Measurements from ENCODE around the gene RAMAC. TPM values are rescaled to one million over a fixed set of nuclear protein-coding genes. Genes with fewer than 3 reads are reported as not detected.

RAMAC gene
- total RNA-seq, 1 donor from 2014 or later: 23.6 TPM

- no peak overlapping the region for H3K4me3 Mint-ChIP-seq (ENCODE audit: unreplicated experiment)
- peaks cover 7% of the 10 kb centered on the region for H3K36me3 Mint-ChIP-seq (ENCODE audit: low read depth, unreplicated experiment)
- H3K27me3 Mint-ChIP-seq (ENCODE audit: unreplicated experiment): peaks cover 4% of the 10 kb centered on the region
- H3K27ac Mint-ChIP-seq (ENCODE audit: unreplicated experiment): no peak overlapping the region
- H3K4me1 Mint-ChIP-seq (ENCODE audit: unreplicated experiment): peaks cover 10% of the 10 kb centered on the region
- H3K9me3 Mint-ChIP-seq (ENCODE audit: unreplicated experiment): no peaks in the 10 kb centered on the region
- no peak for DNase-seq (ENCODE audit: low spot score)
- TF ChIP-seq, protein P1, sequence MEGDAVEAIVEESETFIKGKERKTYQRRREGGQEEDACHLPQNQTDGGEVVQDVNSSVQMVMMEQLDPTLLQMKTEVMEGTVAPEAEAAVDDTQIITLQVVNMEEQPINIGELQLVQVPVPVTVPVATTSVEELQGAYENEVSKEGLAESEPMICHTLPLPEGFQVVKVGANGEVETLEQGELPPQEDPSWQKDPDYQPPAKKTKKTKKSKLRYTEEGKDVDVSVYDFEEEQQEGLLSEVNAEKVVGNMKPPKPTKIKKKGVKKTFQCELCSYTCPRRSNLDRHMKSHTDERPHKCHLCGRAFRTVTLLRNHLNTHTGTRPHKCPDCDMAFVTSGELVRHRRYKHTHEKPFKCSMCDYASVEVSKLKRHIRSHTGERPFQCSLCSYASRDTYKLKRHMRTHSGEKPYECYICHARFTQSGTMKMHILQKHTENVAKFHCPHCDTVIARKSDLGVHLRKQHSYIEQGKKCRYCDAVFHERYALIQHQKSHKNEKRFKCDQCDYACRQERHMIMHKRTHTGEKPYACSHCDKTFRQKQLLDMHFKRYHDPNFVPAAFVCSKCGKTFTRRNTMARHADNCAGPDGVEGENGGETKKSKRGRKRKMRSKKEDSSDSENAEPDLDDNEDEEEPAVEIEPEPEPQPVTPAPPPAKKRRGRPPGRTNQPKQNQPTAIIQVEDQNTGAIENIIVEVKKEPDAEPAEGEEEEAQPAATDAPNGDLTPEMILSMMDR (IDR thresholded peaks at IDR 0.05; ENCODE audit: unreplicated experiment): no peak
Observed at GRCh38 chr15:82980981-82981380, 5.0 kb upstream of the RAMAC start.

GRCh38 chr15:82986442-82986780, 401 bp downstream of the RAMAC start:
- no peak for DNase-seq (ENCODE audit: low spot score)
- H3K27me3 Mint-ChIP-seq (ENCODE audit: unreplicated experiment): peaks cover 5% of the 10 kb centered on the region
- H3K36me3 Mint-ChIP-seq (ENCODE audit: low read depth, unreplicated experiment): peaks cover 12% of the 10 kb centered on the region
- TF ChIP-seq, protein P1 (IDR thresholded peaks at IDR 0.05; ENCODE audit: unreplicated experiment): no peak
- peak overlapping the region; percentile 88 for H3K27ac Mint-ChIP-seq (ENCODE audit: unreplicated experiment)
- H3K9me3 Mint-ChIP-seq (ENCODE audit: unreplicated experiment): no peaks in the 10 kb centered on the region
- H3K4me3 Mint-ChIP-seq (ENCODE audit: unreplicated experiment): peak overlapping the region; percentile 98
- peaks cover 22% of the 10 kb centered on the region for H3K4me1 Mint-ChIP-seq (ENCODE audit: unreplicated experiment)

GRCh38 chr15:82992436-82992998, 6.5 kb downstream of the RAMAC start:
- DNase-seq (ENCODE audit: low spot score): no peak
- Mint-ChIP-seq H3K4me3 (ENCODE audit: unreplicated experiment) (no peak overlapping the region), H3K9me3 (ENCODE audit: unreplicated experiment) (no peaks in the 10 kb centered on the region), H3K27me3 (ENCODE audit: unreplicated experiment) (no peaks in the 10 kb centered on the region), H3K27ac (ENCODE audit: unreplicated experiment) (no peak overlapping the region), H3K4me1 (ENCODE audit: unreplicated experiment) (no peaks in the 10 kb centered on the region), H3K36me3 (ENCODE audit: low read depth, unreplicated experiment) (peaks cover 8% of the 10 kb centered on the region)
- TF ChIP-seq, protein P1 (IDR thresholded peaks at IDR 0.05; ENCODE audit: unreplicated experiment): no peak

GRCh38 chr15:82993144-82993543, 7.1 kb downstream of the RAMAC start:
- no peaks in the 10 kb centered on the region for H3K27me3 Mint-ChIP-seq (ENCODE audit: unreplicated experiment)
- H3K9me3 Mint-ChIP-seq (ENCODE audit: unreplicated experiment): no peaks in the 10 kb centered on the region
- H3K27ac Mint-ChIP-seq (ENCODE audit: unreplicated experiment): no peak overlapping the region
- no peak overlapping the region for H3K4me3 Mint-ChIP-seq (ENCODE audit: unreplicated experiment)
- DNase-seq (ENCODE audit: low spot score): no peak
- TF ChIP-seq, protein P1 (IDR thresholded peaks at IDR 0.05; ENCODE audit: unreplicated experiment): no peak
- H3K4me1 Mint-ChIP-seq (ENCODE audit: unreplicated experiment): no peaks in the 10 kb centered on the region
- H3K36me3 Mint-ChIP-seq (ENCODE audit: low read depth, unreplicated experiment): peaks cover 8% of the 10 kb centered on the region

DNA sequence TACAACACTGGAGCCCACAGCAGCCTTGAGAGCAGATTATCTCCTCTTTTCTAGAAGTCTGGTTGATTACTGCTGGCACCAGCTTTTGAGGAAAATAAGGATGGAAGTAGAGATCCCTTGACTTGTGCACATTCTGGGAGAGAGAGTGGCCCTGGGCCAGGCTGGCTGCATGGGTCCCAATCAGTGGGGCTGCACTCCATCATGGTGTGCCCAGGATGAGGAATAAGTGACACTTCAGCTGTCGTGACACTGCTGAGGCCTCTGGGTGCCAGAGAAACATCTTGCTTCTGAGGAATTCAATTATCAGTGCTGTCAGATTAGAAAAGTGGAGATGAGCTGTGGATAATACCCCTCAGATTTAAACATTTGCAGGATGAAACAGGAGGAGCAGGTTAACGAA, 9.1 kb downstream of the RAMAC start:
- H3K9me3 Mint-ChIP-seq (ENCODE audit: unreplicated experiment): no peaks in the 10 kb centered on the region
- no peak for DNase-seq (ENCODE audit: low spot score)

More for the DNA sequence above, 9.1 kb downstream of the RAMAC start:
- Mint-ChIP-seq H3K27ac (ENCODE audit: unreplicated experiment) (no peak overlapping the region), H3K4me3 (ENCODE audit: unreplicated experiment) (no peak overlapping the region), H3K4me1 (ENCODE audit: unreplicated experiment) (no peaks in the 10 kb centered on the region), H3K27me3 (ENCODE audit: unreplicated experiment) (no peaks in the 10 kb centered on the region), H3K36me3 (ENCODE audit: low read depth, unreplicated experiment) (peaks cover 4% of the 10 kb centered on the region)
- TF ChIP-seq, protein P1 (IDR thresholded peaks at IDR 0.05; ENCODE audit: unreplicated experiment): no peak
